NOMO-1 treated with DMSO at 0.1 percent for 48 hours (cell line): Measurements from ENCODE around the gene TEX51.

Experiments
- DNase-seq: peaks from one replicate; lab custom pipeline; 2025; ENCODE audit not compliant: unreplicated experiment; lab: John Stamatoyannopoulos, UW

The TEX51 gene

GRCh38 chr2:126949775-126950174, 51.1 kb downstream of the TEX51 start:
- peak; percentile 28 for DNase-seq

- no peak for DNase-seq
These were observed 51.8 kb downstream of the TEX51 start for GRCh38 chr2:126950504-126950903.
